ENCODE data around the gene FREM1. TPM values are rescaled to one million over a fixed set of nuclear protein-coding genes. Genes with fewer than 3 reads are reported as not detected.

FREM1 gene
- total RNA-seq, 2 donors from 2014 or later = 2.0 to 2.6 TPM

GRCh38 chr9:14702200-14702720 lies 208.0 kb downstream of the FREM1 start:
- WGBS = 50% methylated on average over 4 of the region's 4 CpGs

GRCh38 chr9:14693251-14693861 lies 216.9 kb downstream of the FREM1 start, which contains the start of gene ZDHHC21:
Gene ZDHHC21 (minus strand): TSS chr9:14693432. CDS start chr9:14674340, 19,092 bp downstream.
- TF ChIP-seq POLR2AphosphoS5 (IDR thresholded peaks at IDR 0.05) (peak; percentile 16), CTCF (IDR thresholded peaks at IDR 0.05) (no peak), POLR2A (IDR thresholded peaks at IDR 0.05) (no peak)
- intact Hi-C loops (cut with DNase I) = no loop called here
- peak; percentile 67 for DNase-seq (ENCODE audit: low spot score)
- Histone ChIP-seq H3K4me3 (peak within 1 kb of the TSS; percentile 78 to 79), H3K9me3 (no peaks in the 10 kb centered on the region), H3K27me3 (replicated peaks; ENCODE audit: insufficient read depth) (no peaks in the 10 kb centered on the region), H3K4me1 (replicated peaks) (no peaks in the 10 kb centered on the region), H3K36me3 (no peaks in the 10 kb centered on the region), H3K27ac (peak within 1 kb of the TSS; percentile 60 to 71)
- 2% methylated on average over 37 of the region's 50 CpGs for WGBS

More at GRCh38 chr9:14702200-14702720, 208.0 kb downstream of the FREM1 start:
- H3K27me3 ChIP-seq (replicated peaks; ENCODE audit: insufficient read depth) = no peaks in the 10 kb centered on the region
- H3K4me3 ChIP-seq = no peak overlapping the region
- no peaks in the 10 kb centered on the region for H3K4me1 ChIP-seq (replicated peaks)
- no peaks in the 10 kb centered on the region for H3K9me3 ChIP-seq
- intact Hi-C loops (cut with DNase I) = no loop called here
- DNase-seq (ENCODE audit: low spot score) = no peak
- no peak overlapping the region for H3K27ac ChIP-seq
- TF ChIP-seq CTCF (IDR thresholded peaks at IDR 0.05) (no peak), POLR2A (IDR thresholded peaks at IDR 0.05) (no peak), POLR2AphosphoS5 (IDR thresholded peaks at IDR 0.05) (no peak)
- no peaks in the 10 kb centered on the region for H3K36me3 ChIP-seq

- no peaks in the 10 kb centered on the region for H3K9me3 ChIP-seq
- intact Hi-C loops (cut with DNase I) = no loop called here
- no peaks in the 10 kb centered on the region for H3K36me3 ChIP-seq
- no peak for TF ChIP-seq CTCF (IDR thresholded peaks at IDR 0.05)
- TF ChIP-seq POLR2AphosphoS5 (IDR thresholded peaks at IDR 0.05) = no peak
- TF ChIP-seq POLR2A (IDR thresholded peaks at IDR 0.05) = no peak
- peak overlapping the region; percentile 78 to 79 for H3K4me3 ChIP-seq
- H3K4me1 ChIP-seq (replicated peaks) = no peaks in the 10 kb centered on the region
- WGBS = 2% methylated on average over 32 of the region's 35 CpGs
- DNase-seq (ENCODE audit: low spot score) = peak; percentile 10
- H3K27me3 ChIP-seq (replicated peaks; ENCODE audit: insufficient read depth) = no peaks in the 10 kb centered on the region
- peak overlapping the region; percentile 60 to 71 for H3K27ac ChIP-seq
Measured at GRCh38 chr9:14692470-14693250, 217.6 kb downstream of the FREM1 start.

- Histone ChIP-seq H3K4me3 (no peak overlapping the region), H3K9me3 (no peaks in the 10 kb centered on the region), H3K27ac (no peak overlapping the region), H3K27me3 (replicated peaks; ENCODE audit: insufficient read depth) (no peaks in the 10 kb centered on the region), H3K4me1 (replicated peaks) (no peaks in the 10 kb centered on the region), H3K36me3 (no peaks in the 10 kb centered on the region)
- no peak for TF ChIP-seq CTCF (IDR thresholded peaks at IDR 0.05)
- no peak for TF ChIP-seq POLR2AphosphoS5 (IDR thresholded peaks at IDR 0.05)
- TF ChIP-seq POLR2A (IDR thresholded peaks at IDR 0.05) = no peak
- 65% methylated on average over 7 of the region's 7 CpGs for WGBS
- intact Hi-C loops (cut with DNase I) = no loop called here
- no peak for DNase-seq (ENCODE audit: low spot score)
Measured at GRCh38 chr9:14690948-14691730, 219.1 kb downstream of the FREM1 start.
